NCI-H748 (cell line): ENCODE measurements around the gene SGIP1.
A peak's percentile ranks its signal among the peaks of the same experiment; 100 is the strongest.

ENCODE experiments used
- DNase-seq: peaks from one replicate; lab custom pipeline; 2025; ENCODE audit not compliant: unreplicated experiment; lab: John Stamatoyannopoulos, UW

SGIP1 gene, protein sequence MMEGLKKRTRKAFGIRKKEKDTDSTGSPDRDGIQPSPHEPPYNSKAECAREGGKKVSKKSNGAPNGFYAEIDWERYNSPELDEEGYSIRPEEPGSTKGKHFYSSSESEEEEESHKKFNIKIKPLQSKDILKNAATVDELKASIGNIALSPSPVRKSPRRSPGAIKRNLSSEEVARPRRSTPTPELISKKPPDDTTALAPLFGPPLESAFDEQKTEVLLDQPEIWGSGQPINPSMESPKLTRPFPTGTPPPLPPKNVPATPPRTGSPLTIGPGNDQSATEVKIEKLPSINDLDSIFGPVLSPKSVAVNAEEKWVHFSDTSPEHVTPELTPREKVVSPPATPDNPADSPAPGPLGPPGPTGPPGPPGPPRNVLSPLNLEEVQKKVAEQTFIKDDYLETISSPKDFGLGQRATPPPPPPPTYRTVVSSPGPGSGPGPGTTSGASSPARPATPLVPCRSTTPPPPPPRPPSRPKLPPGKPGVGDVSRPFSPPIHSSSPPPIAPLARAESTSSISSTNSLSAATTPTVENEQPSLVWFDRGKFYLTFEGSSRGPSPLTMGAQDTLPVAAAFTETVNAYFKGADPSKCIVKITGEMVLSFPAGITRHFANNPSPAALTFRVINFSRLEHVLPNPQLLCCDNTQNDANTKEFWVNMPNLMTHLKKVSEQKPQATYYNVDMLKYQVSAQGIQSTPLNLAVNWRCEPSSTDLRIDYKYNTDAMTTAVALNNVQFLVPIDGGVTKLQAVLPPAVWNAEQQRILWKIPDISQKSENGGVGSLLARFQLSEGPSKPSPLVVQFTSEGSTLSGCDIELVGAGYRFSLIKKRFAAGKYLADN

DNA sequence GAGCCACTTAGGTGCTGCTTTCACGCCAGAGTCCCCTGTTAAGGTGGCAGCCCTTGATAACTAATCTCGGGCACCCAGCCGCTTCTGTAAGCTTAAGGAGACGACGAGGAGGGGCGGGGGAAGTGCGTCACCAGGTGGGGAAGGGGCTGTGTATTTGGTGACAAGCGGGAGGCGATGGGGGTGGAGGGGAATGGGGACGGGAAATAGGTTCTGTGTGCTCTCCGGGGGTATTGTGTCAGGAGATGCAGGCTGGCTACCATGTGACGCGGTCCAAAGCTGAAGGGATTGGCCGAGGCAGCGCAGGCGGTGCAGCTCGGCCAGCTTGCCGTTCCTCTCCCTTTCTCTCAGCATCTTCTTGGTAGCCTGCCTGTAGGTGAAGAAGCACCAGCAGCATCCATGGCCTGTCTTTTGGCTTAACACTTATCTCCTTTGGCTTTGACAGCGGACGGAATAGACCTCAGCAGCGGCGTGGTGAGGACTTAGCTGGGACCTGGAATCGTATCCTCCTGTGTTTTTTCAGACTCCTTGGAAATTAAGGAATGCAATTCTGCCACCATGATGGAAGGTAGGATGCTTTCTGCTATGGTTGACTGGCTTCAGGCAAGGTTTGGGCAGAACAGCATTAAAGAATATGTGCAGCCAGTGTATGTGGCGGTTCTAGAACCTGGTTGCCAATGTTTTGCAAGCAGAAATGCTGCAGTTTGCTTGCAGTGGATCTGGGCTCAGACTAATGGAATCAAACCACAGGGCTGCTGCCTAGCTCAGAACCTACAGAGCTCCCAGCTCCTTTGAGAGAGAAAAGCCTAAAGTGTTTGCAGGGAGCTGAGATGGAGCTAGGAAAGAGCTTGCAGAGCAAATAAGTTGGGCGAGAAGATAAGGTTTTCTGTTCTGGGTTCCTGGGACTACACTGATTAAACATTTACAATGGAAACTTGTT lies at the start of gene SGIP1:
Gene SGIP1 (plus strand): TSS at position 350 of the 937 bp plus-strand sequence. CDS start 206 bp downstream, at position 556.
- DNase-seq = peak; percentile 78

- DNase-seq = no peak
Measured at GRCh38 chr1:66489151-66489550, 44.8 kb upstream of the SGIP1 start.

DNA sequence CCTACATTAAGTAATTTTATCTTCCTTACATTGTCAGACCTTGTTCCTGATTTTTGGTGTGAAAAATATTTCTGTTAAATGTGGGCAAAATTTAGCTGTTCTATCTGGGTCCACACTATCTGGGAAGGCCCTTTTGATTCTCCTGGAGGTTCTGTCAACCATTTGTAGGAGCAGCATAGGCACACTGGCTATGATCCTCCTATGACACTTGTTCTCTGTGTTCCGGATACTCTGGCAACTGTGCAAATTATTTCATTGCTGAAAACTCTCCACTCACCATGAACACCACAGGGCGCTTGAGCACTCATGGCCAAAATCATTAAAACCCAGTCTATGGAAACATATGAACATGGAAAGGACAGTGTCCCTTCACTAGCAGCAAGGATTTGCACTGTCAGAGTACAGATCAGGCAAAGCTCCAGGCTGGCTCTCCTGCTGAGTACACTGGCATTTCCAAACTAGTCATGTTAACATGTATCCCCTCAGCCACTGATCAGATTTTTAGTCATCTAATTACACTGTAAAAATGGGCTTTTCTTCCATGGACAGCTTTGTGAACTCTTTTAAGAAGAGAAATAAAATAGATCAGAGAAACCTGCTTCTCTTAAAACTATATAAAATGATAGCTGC lies 43.9 kb upstream of the SGIP1 start:
- DNase-seq = no peak

- DNase-seq = no peak
Measured at GRCh38 chr1:66490816-66491215, 43.1 kb upstream of the SGIP1 start.

- no peak for DNase-seq
Measured at GRCh38 chr1:66492424-66492823, 41.5 kb upstream of the SGIP1 start.

GRCh38 chr1:66493731-66494130 lies 40.2 kb upstream of the SGIP1 start:
- DNase-seq = no peak

DNA sequence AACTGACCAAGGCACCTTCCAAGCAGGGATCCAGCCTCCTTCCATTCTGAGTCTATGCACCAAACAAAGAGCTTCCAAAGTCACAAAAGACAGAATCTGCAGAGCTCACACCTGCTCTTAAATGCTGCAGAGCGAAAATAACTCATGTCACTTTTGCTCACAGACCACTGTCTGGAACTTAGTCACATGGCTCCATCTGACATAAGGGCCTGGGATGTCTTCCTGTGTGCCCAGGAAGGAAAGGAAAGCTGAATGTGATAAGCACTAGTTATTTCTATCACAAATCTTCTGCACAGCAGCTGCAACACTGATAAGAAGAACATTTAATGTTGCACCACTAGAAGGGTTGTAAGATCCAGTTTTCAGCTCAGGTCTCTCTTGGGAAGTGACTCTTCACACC lies 39.5 kb upstream of the SGIP1 start:
- DNase-seq = no peak

DNA sequence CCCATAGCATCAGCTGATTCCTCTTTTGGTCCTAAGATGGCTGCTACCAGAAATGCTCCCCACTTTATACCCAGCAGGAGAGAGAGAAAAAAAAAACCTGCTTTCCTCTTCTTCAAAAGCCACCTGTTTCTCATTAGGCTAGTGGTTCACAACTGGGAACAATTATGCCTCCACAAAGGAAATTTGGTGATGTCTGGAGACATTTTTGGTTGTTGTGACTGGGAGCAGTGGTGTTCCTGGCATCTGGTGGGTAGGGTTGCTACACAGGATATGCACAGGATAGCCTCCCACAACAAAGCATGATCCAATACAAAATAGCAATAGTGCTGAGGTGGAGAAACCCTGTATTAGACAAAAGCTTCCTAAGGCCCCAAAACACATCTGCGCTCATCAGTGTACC lies 38.5 kb upstream of the SGIP1 start:
- DNase-seq = no peak

- no peak for DNase-seq
Measured at GRCh38 chr1:66497910-66498309, 36.0 kb upstream of the SGIP1 start.

- DNase-seq = no peak
Measured at GRCh38 chr1:66500301-66500700, 33.7 kb upstream of the SGIP1 start.

GRCh38 chr1:66502086-66502485 lies 31.9 kb upstream of the SGIP1 start:
- no peak for DNase-seq

GRCh38 chr1:66503841-66504470 lies 30.0 kb upstream of the SGIP1 start:
- peak; percentile 67 for DNase-seq

DNA sequence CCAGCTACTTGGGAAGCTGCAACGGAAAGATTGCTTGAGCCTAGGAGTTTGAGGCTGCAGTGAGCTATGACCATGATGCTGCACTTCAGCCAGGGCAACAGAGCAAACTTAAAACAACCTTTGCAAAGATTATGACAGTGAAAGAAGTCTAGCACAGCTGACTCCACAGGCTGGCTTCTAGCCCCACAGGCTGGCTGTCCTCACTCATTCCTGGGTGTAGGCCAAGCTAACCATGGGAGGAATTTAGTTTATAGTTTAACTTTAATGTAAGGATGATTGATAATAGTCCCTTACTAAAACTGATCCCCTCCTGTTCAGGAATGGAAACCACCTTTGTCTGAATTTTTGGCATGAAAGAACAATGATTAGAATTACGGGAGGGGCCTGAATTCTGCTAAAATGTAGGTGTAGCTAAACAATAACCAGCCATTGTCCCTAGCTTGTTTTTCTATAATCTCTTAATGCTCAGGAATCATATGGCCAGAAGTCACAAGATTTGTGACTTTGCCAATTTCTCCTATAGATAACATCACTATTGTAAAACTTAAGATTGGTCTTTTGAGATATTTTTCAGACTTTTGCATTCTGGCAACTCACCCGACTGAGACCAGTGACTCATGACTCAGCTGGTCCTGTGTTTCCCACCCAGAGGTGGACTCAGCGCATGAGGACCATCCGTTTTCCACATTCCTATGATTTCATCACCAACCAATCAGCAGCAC lies 28.1 kb upstream of the SGIP1 start:
- no peak for DNase-seq

DNA sequence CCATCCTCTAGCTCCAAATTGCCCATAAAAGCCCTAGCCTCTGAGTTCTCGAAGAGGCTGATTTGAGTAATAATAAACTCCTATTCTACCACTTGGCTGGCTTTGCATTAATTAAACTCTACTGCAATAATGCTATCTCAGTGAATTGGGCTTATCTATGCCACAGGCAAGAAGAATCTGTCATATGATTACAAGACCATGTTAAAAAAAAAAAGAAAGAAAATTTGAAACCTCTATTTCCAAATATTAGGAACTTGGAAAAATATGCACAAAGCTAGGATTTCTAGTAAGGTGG lies 27.6 kb upstream of the SGIP1 start:
- DNase-seq = no peak

DNA sequence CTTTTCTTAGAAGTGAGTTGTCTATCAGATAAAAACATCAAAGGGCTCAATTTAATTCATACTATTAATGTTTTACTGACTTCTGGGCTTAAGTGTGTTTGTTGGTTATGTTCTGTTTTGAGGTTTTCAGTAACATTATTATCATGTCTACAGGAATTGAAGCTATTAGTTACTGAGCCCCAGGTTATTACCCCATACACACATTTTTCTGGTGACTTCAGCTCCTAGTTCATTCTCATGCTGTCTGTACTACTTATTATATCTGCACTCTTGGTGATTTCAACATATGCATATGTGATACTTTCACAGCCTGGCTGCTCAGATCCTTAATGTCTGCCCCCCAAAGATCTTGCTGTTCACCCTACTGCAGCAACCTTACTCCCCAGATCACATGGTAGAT lies 27.0 kb upstream of the SGIP1 start:
- no peak for DNase-seq

DNA sequence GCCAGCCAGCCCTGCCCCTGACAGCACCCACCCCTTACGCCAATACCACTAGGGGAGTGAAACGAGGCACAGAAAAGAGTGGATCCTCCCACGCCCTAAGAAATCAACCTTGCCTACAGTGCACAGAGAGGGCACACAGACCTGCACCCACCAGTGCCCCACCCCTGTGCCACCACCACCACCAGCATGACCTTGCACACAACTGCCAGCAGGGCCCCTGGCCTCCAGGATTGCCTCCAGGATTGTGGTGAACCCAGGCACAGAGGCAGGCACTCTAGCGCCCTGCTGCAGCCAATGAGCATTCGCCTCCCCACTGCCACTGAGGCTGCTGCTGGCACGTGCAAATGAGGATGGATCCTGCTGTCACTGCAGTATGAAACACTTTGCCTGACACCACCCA lies 23.5 kb upstream of the SGIP1 start:
- DNase-seq = no peak

GRCh38 chr1:66511118-66511517 lies 22.8 kb upstream of the SGIP1 start:
- DNase-seq = no peak

DNA sequence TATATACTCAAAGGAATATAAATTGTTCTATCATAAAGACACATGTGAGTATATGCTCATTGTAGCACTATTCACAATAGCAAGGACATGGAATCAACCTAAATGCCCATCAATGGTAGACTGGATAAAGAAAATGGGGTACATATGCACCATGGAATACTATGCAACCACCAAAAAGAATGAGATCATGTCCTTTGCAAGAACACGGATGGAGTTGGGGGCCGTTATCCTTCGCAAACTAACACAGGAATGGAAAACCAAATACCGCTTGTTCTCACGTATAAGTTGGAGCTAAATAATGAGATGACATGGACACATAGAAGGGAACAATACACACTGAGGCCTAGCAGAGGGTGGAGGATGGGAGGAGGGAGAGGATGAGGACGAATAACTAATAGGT lies 16.0 kb upstream of the SGIP1 start:
- DNase-seq = no peak

DNA sequence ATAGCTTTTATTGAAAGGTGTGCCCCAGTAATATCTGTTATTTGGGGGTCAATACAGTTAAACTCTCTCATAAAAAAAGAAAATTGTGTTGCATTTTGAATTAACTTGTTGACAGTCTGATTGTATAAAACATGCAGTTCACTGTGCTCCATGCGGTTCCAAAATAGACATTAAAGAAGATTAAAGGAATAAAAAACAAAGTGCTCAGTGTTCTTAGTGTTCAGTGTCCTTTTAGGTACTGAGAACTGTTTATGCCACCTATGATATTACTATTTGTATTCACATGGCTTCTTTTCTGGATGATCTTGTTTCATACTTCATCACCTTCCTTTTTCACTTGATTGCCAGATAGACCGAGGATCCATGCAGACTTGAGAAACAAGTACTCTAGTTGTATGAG lies 15.3 kb upstream of the SGIP1 start:
- DNase-seq = no peak

- peak; percentile 82 for DNase-seq
Measured at GRCh38 chr1:66519992-66520391, 14.0 kb upstream of the SGIP1 start.
